ENCODE results near the gene DDRGK1. TPM values are rescaled to one million over a fixed set of nuclear protein-coding genes. Genes with fewer than 3 reads are reported as not detected.

DDRGK1 gene
- total and polyA plus RNA-seq, 4 donors: 16.8 to 72.4 (median 48.5) TPM

DNA sequence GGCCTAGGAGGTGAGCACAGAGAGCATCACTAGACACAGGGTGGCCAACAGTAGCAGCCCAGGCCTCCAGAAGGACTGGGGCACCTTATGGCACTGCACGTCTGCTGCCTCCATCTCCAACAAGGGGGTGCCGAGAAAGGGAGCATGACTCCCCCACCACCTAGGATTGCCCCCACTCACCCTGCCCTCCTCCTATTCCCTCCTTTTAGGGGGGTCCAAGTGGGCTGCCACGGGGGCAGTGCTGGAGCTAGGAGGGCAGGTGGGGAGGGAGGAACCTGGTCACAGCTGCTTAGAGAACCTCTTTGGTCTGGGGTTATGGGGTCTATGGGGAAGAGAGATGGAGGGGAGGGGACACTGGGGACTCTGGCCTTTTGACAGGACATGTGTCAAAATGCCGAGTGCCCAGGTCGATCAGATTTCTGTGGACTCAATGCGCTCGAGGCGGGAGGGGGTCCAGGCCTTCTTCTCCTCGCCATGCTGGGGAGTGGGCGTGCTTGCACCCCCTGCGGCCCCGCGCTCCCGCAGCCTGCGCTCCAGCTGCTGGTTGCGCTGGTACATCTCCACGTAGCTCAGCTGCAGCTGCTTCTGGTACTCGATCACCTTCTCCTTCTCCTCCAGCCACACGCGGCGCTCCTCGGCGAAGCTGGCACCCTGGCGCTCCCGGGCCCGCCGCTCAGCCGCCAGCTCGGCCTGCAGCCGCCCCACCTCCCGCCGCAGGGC, 40.3 kb downstream of the DDRGK1 start (continued):
- TF ChIP-seq, protein P1, sequence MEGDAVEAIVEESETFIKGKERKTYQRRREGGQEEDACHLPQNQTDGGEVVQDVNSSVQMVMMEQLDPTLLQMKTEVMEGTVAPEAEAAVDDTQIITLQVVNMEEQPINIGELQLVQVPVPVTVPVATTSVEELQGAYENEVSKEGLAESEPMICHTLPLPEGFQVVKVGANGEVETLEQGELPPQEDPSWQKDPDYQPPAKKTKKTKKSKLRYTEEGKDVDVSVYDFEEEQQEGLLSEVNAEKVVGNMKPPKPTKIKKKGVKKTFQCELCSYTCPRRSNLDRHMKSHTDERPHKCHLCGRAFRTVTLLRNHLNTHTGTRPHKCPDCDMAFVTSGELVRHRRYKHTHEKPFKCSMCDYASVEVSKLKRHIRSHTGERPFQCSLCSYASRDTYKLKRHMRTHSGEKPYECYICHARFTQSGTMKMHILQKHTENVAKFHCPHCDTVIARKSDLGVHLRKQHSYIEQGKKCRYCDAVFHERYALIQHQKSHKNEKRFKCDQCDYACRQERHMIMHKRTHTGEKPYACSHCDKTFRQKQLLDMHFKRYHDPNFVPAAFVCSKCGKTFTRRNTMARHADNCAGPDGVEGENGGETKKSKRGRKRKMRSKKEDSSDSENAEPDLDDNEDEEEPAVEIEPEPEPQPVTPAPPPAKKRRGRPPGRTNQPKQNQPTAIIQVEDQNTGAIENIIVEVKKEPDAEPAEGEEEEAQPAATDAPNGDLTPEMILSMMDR (IDR thresholded peaks at IDR 0.05; ENCODE audit: low read depth, low read length, missing input control): no peak

DNA sequence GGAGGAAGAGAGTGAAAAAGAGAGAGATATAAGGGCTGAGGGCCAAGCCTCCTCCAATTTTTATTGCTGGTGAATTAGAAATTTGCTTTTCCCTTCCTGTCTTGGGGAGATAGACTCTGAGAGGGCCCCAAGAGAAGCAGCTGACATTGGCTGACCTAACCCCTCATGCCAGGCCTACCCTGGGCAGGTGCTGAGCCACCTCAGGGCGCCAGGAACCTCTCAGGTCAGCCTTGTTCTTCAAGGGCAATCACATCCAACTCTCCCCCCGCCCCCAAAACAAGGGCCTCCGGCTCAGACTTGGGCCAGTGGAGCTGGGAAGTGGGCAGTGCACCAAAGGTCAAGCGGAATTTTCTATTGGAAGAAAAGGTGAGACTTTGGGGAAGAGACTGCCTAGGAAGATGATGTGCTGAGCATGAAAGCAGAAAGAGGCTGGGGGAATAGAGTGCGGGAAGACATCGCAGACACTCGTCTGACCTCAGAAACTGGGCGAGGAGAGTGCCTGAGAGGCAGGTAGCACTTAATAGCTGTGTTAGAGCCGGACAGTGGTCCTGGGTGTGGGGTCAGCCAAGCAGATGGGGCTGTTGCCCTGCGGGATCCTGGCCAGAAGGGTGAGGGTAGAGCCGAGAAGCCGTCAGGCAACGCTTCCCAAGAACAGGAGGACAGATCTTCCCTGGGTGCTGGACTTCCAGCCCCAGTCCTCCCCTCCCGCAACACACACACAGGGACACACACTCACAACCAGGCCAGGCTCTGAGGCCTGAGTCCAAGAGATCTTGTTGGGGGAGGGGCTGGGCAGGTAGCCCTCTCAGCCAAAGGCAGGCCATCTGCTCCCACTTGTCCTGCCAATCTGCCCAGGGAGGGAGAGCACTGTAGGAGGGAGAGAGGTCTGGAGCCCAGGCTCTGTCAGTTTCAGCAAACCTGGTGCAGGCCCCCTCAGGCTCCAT, 41.1 kb downstream of the DDRGK1 start:
- no peak for TF ChIP-seq HNF4G (IDR thresholded peaks at IDR 0.05)
- TF ChIP-seq TAF1 (conservative IDR thresholded peaks at IDR 0.05): no peak
- TF ChIP-seq RAD21 (IDR thresholded peaks at IDR 0.05): no peak
- TF ChIP-seq YY1 (IDR thresholded peaks at IDR 0.05): no peak
- TF ChIP-seq, protein P2, sequence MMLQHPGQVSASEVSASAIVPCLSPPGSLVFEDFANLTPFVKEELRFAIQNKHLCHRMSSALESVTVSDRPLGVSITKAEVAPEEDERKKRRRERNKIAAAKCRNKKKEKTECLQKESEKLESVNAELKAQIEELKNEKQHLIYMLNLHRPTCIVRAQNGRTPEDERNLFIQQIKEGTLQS (IDR thresholded peaks at IDR 0.05): no peak
- TF ChIP-seq SP1 (IDR thresholded peaks at IDR 0.05): no peak
- TF ChIP-seq, protein P3, sequence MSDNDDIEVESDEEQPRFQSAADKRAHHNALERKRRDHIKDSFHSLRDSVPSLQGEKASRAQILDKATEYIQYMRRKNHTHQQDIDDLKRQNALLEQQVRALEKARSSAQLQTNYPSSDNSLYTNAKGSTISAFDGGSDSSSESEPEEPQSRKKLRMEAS (IDR thresholded peaks at IDR 0.05): no peak
- TF ChIP-seq, protein P1 (IDR thresholded peaks at IDR 0.05; ENCODE audit: low read depth, low read length, missing input control): no peak
- no peak for TF ChIP-seq JUND (IDR thresholded peaks at IDR 0.05)
- TF ChIP-seq RXRA (IDR thresholded peaks at IDR 0.05): no peak
- TF ChIP-seq HNF4A (conservative IDR thresholded peaks at IDR 0.05): no peak
- TF ChIP-seq FOXA2 (IDR thresholded peaks at IDR 0.05): no peak
- TF ChIP-seq, protein P4, sequence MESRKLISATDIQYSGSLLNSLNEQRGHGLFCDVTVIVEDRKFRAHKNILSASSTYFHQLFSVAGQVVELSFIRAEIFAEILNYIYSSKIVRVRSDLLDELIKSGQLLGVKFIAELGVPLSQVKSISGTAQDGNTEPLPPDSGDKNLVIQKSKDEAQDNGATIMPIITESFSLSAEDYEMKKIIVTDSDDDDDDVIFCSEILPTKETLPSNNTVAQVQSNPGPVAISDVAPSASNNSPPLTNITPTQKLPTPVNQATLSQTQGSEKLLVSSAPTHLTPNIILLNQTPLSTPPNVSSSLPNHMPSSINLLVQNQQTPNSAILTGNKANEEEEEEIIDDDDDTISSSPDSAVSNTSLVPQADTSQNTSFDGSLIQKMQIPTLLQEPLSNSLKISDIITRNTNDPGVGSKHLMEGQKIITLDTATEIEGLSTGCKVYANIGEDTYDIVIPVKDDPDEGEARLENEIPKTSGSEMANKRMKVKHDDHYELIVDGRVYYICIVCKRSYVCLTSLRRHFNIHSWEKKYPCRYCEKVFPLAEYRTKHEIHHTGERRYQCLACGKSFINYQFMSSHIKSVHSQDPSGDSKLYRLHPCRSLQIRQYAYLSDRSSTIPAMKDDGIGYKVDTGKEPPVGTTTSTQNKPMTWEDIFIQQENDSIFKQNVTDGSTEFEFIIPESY (IDR thresholded peaks at IDR 0.05): no peak
- TF ChIP-seq GABPA (IDR thresholded peaks at IDR 0.05 in 1 of 2, conservative IDR thresholded peaks at IDR 0.05 in 1 of 2): no peak
- TF ChIP-seq EGR1 (IDR thresholded peaks at IDR 0.05; ENCODE audit: low read depth in 2 of 2): no peak
- no peak for TF ChIP-seq FOXA1 (IDR thresholded peaks at IDR 0.05)
- Histone ChIP-seq H3K4me3 (ENCODE audit: low read depth in 1 of 3, low read length in 3 of 3) (no peak overlapping the region), H3K27ac (ENCODE audit: low read depth in 1 of 2, low read length in 2 of 2) (no peak overlapping the region), H3K27me3 (ENCODE audit: control insufficient read depth in 4 of 4, insufficient read depth in 4 of 4, low read length in 3 of 4) (no peaks in the 10 kb centered on the region), H3K9me3 (ENCODE audit: control insufficient read depth in 4 of 4, low read length in 3 of 4) (no peaks in the 10 kb centered on the region), H3K4me1 (ENCODE audit: control insufficient read depth in 4 of 4, insufficient read depth in 4 of 4, low read length in 3 of 4) (peaks cover 5 to 14% (median 7%) of the 10 kb centered on the region in 4 donors), H3K36me3 (ENCODE audit: control insufficient read depth in 4 of 4, insufficient read depth in 3 of 4, low read depth in 1 of 4, low read length in 3 of 4) (no peaks in the 10 kb centered on the region), H3K9ac (ENCODE audit: low read depth in 1 of 2, low read length in 2 of 2) (no peak overlapping the region)
- 95% methylated on average over 14 of the region's 14 CpGs for WGBS
- DNase-seq (ENCODE audit: low spot score): no peak

All from liver (tissue), 9 donors.